Activated T-cell treated with anti-CD3 and anti-CD28 coated beads, Interleukin-2, amount 50 U/mL, for 4 hours (primary cell): ENCODE results near the gene SRSF5. TPM values are rescaled to one million over a fixed set of nuclear protein-coding genes. Genes with fewer than 3 reads are reported as not detected.

Source experiments
- ATAC-seq, 2 donors: fragments of 200-7000 bp; cut with Tn5 transposase; one replicate each; pipeline ENCODE4 v1.10.0; 2021
- DNase-seq: peaks from one replicate; pipeline ENCODE4 v3.0.0-alpha.2; 2020
- H3K27me3 Mint-ChIP-seq: one replicate; pipeline ENCODE4 v1.8.0; 2021; ENCODE audit warnings: low read depth, mixed read lengths
- H3K36me3 Mint-ChIP-seq: one replicate; pipeline ENCODE4 v1.8.0; 2022; ENCODE audit warnings: mixed read lengths; ENCODE audit not compliant: insufficient read depth
- H3K4me1 Mint-ChIP-seq: one replicate; pipeline ENCODE4 v1.8.0; 2021; ENCODE audit warnings: low read depth, mixed read lengths
- H3K4me3 Mint-ChIP-seq: one replicate; pipeline ENCODE4 v1.8.0; 2021; ENCODE audit warnings: mild to moderate bottlenecking, moderate library complexity, mixed read lengths
- H3K9me3 Mint-ChIP-seq: one replicate; pipeline ENCODE4 v1.8.0; 2021; ENCODE audit warnings: mixed read lengths
- total RNA-seq, 3 donors: library from RNA; stranded (reverse); gene quantifications; one replicate each; pipeline ENCODE4 v1.2.1, GENCODE V29; 2021

SRSF5 gene
- total RNA-seq, 3 donors from 2014 or later, result 321 to 342 (median 325) TPM

GRCh38 chr14:69780092-69780491 is 13.2 kb downstream of the SRSF5 start:
- Mint-ChIP-seq H3K4me3 (no peak overlapping the region), H3K9me3 (no peaks in the 10 kb centered on the region), H3K27me3 (no peaks in the 10 kb centered on the region), H3K36me3 (peaks cover 49% of the 10 kb centered on the region), H3K4me1 (peaks cover 38% of the 10 kb centered on the region)
- ATAC-seq (no peak), DNase-seq (no peak)

- H3K9me3 Mint-ChIP-seq, result no peaks in the 10 kb centered on the region
- no peaks in the 10 kb centered on the region for H3K27me3 Mint-ChIP-seq
- DNase-seq, result no peak
- no peak overlapping the region for H3K4me3 Mint-ChIP-seq
- H3K36me3 Mint-ChIP-seq, result peaks cover 44% of the 10 kb centered on the region
- no peak for ATAC-seq
- H3K4me1 Mint-ChIP-seq, result peaks cover 31% of the 10 kb centered on the region
Observed at GRCh38 chr14:69780952-69781351, 14.0 kb downstream of the SRSF5 start.

- peaks cover 3% of the 10 kb centered on the region for H3K4me1 Mint-ChIP-seq
- ATAC-seq (no peak), DNase-seq (no peak)
- H3K36me3 Mint-ChIP-seq, result peaks cover 15% of the 10 kb centered on the region
- no peaks in the 10 kb centered on the region for H3K9me3 Mint-ChIP-seq
- H3K4me3 Mint-ChIP-seq, result no peak overlapping the region
- no peaks in the 10 kb centered on the region for H3K27me3 Mint-ChIP-seq
Observed at GRCh38 chr14:69784942-69785341, 18.0 kb downstream of the SRSF5 start.

- H3K36me3 Mint-ChIP-seq, result peaks cover 7% of the 10 kb centered on the region
- H3K27me3 Mint-ChIP-seq, result no peaks in the 10 kb centered on the region
- DNase-seq (no peak), ATAC-seq (no peak)
- H3K4me3 Mint-ChIP-seq, result no peak overlapping the region
- no peaks in the 10 kb centered on the region for H3K9me3 Mint-ChIP-seq
- H3K4me1 Mint-ChIP-seq, result no peaks in the 10 kb centered on the region
Observed at GRCh38 chr14:69786603-69787002, 19.7 kb downstream of the SRSF5 start.

- no peak overlapping the region for H3K4me3 Mint-ChIP-seq
Observed at GRCh38 chr14:69789118-69789640, 22.2 kb downstream of the SRSF5 start.

GRCh38 chr14:69792887-69793421 is 26.0 kb downstream of the SRSF5 start:
- no peaks in the 10 kb centered on the region for H3K4me1 Mint-ChIP-seq
- no peaks in the 10 kb centered on the region for H3K36me3 Mint-ChIP-seq
- ATAC-seq (no peak), DNase-seq (no peak)
- H3K27me3 Mint-ChIP-seq, result no peaks in the 10 kb centered on the region
- H3K4me3 Mint-ChIP-seq, result no peak overlapping the region
- H3K9me3 Mint-ChIP-seq, result no peaks in the 10 kb centered on the region

More at GRCh38 chr14:69789118-69789640, 22.2 kb downstream of the SRSF5 start:
- Mint-ChIP-seq H3K36me3 (peaks cover 5% of the 10 kb centered on the region), H3K9me3 (no peaks in the 10 kb centered on the region), H3K27me3 (no peaks in the 10 kb centered on the region), H3K4me1 (no peaks in the 10 kb centered on the region)
- ATAC-seq (no peak), DNase-seq (no peak)

GRCh38 chr14:69794791-69795190 is 27.8 kb downstream of the SRSF5 start:
- Mint-ChIP-seq H3K36me3 (no peaks in the 10 kb centered on the region), H3K4me1 (no peaks in the 10 kb centered on the region), H3K9me3 (no peaks in the 10 kb centered on the region), H3K27me3 (no peaks in the 10 kb centered on the region), H3K4me3 (no peak overlapping the region)
- ATAC-seq (no peak), DNase-seq (no peak)

- Mint-ChIP-seq H3K27me3 (no peaks in the 10 kb centered on the region), H3K36me3 (no peaks in the 10 kb centered on the region), H3K9me3 (peaks cover under 1% of the 10 kb centered on the region), H3K4me1 (no peaks in the 10 kb centered on the region), H3K4me3 (no peak overlapping the region)
- no peak for DNase-seq
- no peak for ATAC-seq
Observed at GRCh38 chr14:69795691-69796090, 28.7 kb downstream of the SRSF5 start.

- Mint-ChIP-seq H3K27me3 (no peaks in the 10 kb centered on the region), H3K4me3 (no peak within 1 kb of the TSS), H3K9me3 (peaks cover 4% of the 10 kb centered on the region), H3K4me1 (no peaks in the 10 kb centered on the region), H3K36me3 (peaks cover 3% of the 10 kb centered on the region)
- DNase-seq (no peak), ATAC-seq (no peak)
Observed at GRCh38 chr14:69796797-69797500, 30.0 kb downstream of the SRSF5 start, which contains the start of gene SLC10A1. Gene SLC10A1 (minus strand): TSS chr14:69797241. CDS start chr14:69797155, 86 bp downstream.

GRCh38 chr14:69797573-69798338 is 30.8 kb downstream of the SRSF5 start:
- DNase-seq, result no peak
- Mint-ChIP-seq H3K36me3 (peaks cover 3% of the 10 kb centered on the region), H3K4me1 (no peaks in the 10 kb centered on the region), H3K27me3 (no peaks in the 10 kb centered on the region), H3K9me3 (peaks cover 4% of the 10 kb centered on the region), H3K4me3 (no peak overlapping the region)
- no peak for ATAC-seq

GRCh38 chr14:69798339-69798735 is 31.4 kb downstream of the SRSF5 start:
- Mint-ChIP-seq H3K27me3 (no peaks in the 10 kb centered on the region), H3K36me3 (peaks cover 3% of the 10 kb centered on the region), H3K4me1 (no peaks in the 10 kb centered on the region), H3K4me3 (no peak overlapping the region), H3K9me3 (peaks cover 4% of the 10 kb centered on the region)
- ATAC-seq (no peak), DNase-seq (no peak)

GRCh38 chr14:69803753-69804152 is 36.8 kb downstream of the SRSF5 start:
- Mint-ChIP-seq H3K4me3 (no peak overlapping the region), H3K27me3 (peaks cover 8% of the 10 kb centered on the region), H3K9me3 (peaks cover 4% of the 10 kb centered on the region), H3K36me3 (peaks cover 3% of the 10 kb centered on the region), H3K4me1 (no peaks in the 10 kb centered on the region)
- ATAC-seq, result no peak
- no peak for DNase-seq

- Mint-ChIP-seq H3K9me3 (peaks cover 4% of the 10 kb centered on the region), H3K4me3 (no peak overlapping the region), H3K36me3 (peaks cover 3% of the 10 kb centered on the region), H3K27me3 (peaks cover 8% of the 10 kb centered on the region), H3K4me1 (no peaks in the 10 kb centered on the region)
- ATAC-seq, result no peak
- DNase-seq, result no peak
Observed at GRCh38 chr14:69804902-69805301, 38.0 kb downstream of the SRSF5 start.

GRCh38 chr14:69807192-69807591 is 40.2 kb downstream of the SRSF5 start:
- ATAC-seq, result no peak
- no peak for DNase-seq
- Mint-ChIP-seq H3K4me3 (no peak overlapping the region), H3K9me3 (no peaks in the 10 kb centered on the region), H3K4me1 (no peaks in the 10 kb centered on the region), H3K36me3 (no peaks in the 10 kb centered on the region), H3K27me3 (peaks cover 8% of the 10 kb centered on the region)
